Smooth muscle cell (in vitro differentiated cells): ENCODE results near the gene TRIM44. TPM values are rescaled to one million over a fixed set of nuclear protein-coding genes. Genes with fewer than 3 reads are reported as not detected.
"Not testable (repeated sequence)": the region's sequence is repeated elsewhere in the genome, so short reads cannot be mapped to it uniquely, and the experiment has no call there.

Experiments used
- DNase-seq: peaks from one replicate; lab custom pipeline; 2025; ENCODE audit not compliant: unreplicated experiment; lab: John Stamatoyannopoulos, UW
- H2AFZ ChIP-seq: fragments of 200-600 bp; sonication (generic); 2 replicates; pipeline ENCODE4 v1.6.0; 2016; ENCODE audit warnings: antibody characterized with exemption, low read depth, mild to moderate bottlenecking
- H3F3A ChIP-seq: fragments of 200-600 bp; sonication (generic); 2 replicates; pipeline ENCODE4 v1.6.0; 2017; ENCODE audit warnings: antibody characterized with exemption, low read depth
- H3K27ac ChIP-seq: fragments of 200-600 bp; sonication (generic); 2 replicates; pipeline ENCODE4 v1.5.1; 2016; ENCODE audit warnings: low read depth, mild to moderate bottlenecking
- H3K27me3 ChIP-seq: fragments of 200-600 bp; sonication (generic); 2 replicates; pipeline ENCODE4 v1.6.1; 2016; ENCODE audit warnings: low read depth, mild to moderate bottlenecking
- H3K36me3 ChIP-seq: fragments of 200-600 bp; sonication (generic); 2 replicates; pipeline ENCODE4 v1.5.1; 2016; ENCODE audit warnings: low read depth
- H3K4me1 ChIP-seq: fragments of 200-600 bp; sonication (generic); 2 replicates; pipeline ENCODE4 v1.5.1; 2016; ENCODE audit warnings: low read depth
- H3K4me2 ChIP-seq: fragments of 200-600 bp; sonication (generic); 2 replicates; pipeline ENCODE4 v1.6.0; 2016; ENCODE audit warnings: mild to moderate bottlenecking
- H3K4me3 ChIP-seq: fragments of 200-600 bp; sonication (generic); 2 replicates; pipeline ENCODE4 v1.5.1; 2016; ENCODE audit warnings: mild to moderate bottlenecking
- H3K79me2 ChIP-seq: fragments of 200-600 bp; sonication (generic); 2 replicates; pipeline ENCODE4 v1.6.0; 2016; ENCODE audit warnings: low read depth, mild to moderate bottlenecking
- H3K9ac ChIP-seq: fragments of 200-600 bp; sonication (generic); 2 replicates; pipeline ENCODE4 v1.6.0; 2016; ENCODE audit warnings: low read depth
- H3K9me3 ChIP-seq: fragments of 200-600 bp; sonication (generic); replicated peaks from 2 replicates; pipeline ENCODE4 v1.5.1; 2016; ENCODE audit warnings: low read depth
- H4K20me1 ChIP-seq: fragments of 200-600 bp; sonication (generic); 2 replicates; pipeline ENCODE4 v1.6.0; 2016; ENCODE audit warnings: low read depth
- WGBS: methylation state at CpG from one replicate; pipeline ENCODE4 v1.1.7; 2016; ENCODE audit warnings: low lambda C conversion rate; 5-methylcytosine and 5-hydroxymethylcytosine counted together
- polyA plus RNA-seq: library from polyadenylated mRNA; unstranded; fragments of >200 nt; fragmentation: Nextera tagmentation; extraction: Ambion mirVana; gene quantifications from 2 replicates; pipeline ENCODE4 v1.2.1, GENCODE V29; 2016
- total RNA-seq: library from RNA; depleted of rRNA; stranded (reverse); fragments of >200 nt; gene quantifications from 2 replicates; pipeline ENCODE4 v1.2.3, GENCODE V29; 2014
- TF ChIP-seq, protein P1 (sequence below): fragments of 200-600 bp; sonication (generic); IDR thresholded peaks from 2 replicates; pipeline ENCODE4 v1.5.1; 2017; ENCODE audit warnings: borderline replicate concordance, mild to moderate bottlenecking, antibody characterized with exemption; ENCODE audit not compliant: insufficient read depth, poor library complexity, severe bottlenecking

TRIM44 gene
- total and polyA plus RNA-seq, 2 experiments from 2014 or later, result 20.9 to 32.9 TPM

DNA sequence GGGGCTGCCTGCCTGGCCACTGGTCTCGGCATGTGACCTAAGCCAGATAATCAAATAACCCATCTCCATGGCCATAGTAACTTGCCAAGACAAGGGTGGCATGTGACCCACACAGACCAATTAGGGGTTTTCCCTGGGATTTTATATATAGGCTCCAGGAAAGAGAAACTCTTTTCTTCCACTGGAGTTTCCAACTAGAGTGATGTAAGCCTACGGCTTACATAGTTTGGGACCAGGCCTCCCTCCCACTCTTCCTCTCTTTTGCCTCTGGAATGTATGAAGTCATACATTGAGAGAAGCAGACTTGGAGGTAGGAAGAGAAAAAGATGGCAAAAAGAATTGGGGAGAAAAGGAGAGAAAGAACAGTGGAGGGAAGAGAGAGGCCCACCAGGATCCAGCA is 196.7 kb downstream of the TRIM44 start:
- TF ChIP-seq, protein P1, sequence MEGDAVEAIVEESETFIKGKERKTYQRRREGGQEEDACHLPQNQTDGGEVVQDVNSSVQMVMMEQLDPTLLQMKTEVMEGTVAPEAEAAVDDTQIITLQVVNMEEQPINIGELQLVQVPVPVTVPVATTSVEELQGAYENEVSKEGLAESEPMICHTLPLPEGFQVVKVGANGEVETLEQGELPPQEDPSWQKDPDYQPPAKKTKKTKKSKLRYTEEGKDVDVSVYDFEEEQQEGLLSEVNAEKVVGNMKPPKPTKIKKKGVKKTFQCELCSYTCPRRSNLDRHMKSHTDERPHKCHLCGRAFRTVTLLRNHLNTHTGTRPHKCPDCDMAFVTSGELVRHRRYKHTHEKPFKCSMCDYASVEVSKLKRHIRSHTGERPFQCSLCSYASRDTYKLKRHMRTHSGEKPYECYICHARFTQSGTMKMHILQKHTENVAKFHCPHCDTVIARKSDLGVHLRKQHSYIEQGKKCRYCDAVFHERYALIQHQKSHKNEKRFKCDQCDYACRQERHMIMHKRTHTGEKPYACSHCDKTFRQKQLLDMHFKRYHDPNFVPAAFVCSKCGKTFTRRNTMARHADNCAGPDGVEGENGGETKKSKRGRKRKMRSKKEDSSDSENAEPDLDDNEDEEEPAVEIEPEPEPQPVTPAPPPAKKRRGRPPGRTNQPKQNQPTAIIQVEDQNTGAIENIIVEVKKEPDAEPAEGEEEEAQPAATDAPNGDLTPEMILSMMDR, result no peak
- no peak for DNase-seq
- no peaks in the 10 kb centered on the region for H3F3A ChIP-seq
- no peaks in the 10 kb centered on the region for H4K20me1 ChIP-seq
- H3K4me1 ChIP-seq, result no peaks in the 10 kb centered on the region
- H3K36me3 ChIP-seq, result no peaks in the 10 kb centered on the region
- no peak overlapping the region for H2AFZ ChIP-seq
- H3K4me3 ChIP-seq, result no peak overlapping the region
- no peak overlapping the region for H3K9ac ChIP-seq
- H3K4me2 ChIP-seq, result no peak overlapping the region
- H3K79me2 ChIP-seq, result no peaks in the 10 kb centered on the region
- no peaks in the 10 kb centered on the region for H3K27me3 ChIP-seq
- WGBS, result 57% methylated on average over 2 of the region's 2 CpGs
- H3K27ac ChIP-seq, result no peak overlapping the region
- H3K9me3 ChIP-seq, result no peaks in the 10 kb centered on the region

- not testable (repeated sequence) for H3K36me3 ChIP-seq, H3K9me3 ChIP-seq, H3K27me3 ChIP-seq, H3K4me1 ChIP-seq, H3K27ac ChIP-seq, H3K79me2 ChIP-seq, H3K4me3 ChIP-seq, H3K4me2 ChIP-seq, H3F3A ChIP-seq, H4K20me1 ChIP-seq, H3K9ac ChIP-seq, DNase-seq, H2AFZ ChIP-seq
- 94% methylated on average over 3 of the region's 3 CpGs for WGBS
Observed at GRCh38 chr11:35860194-35860593, 197.6 kb downstream of the TRIM44 start.

GRCh38 chr11:35861191-35861590 is 198.6 kb downstream of the TRIM44 start:
- Histone ChIP-seq H3F3A (no peaks in the 10 kb centered on the region), H3K27me3 (no peaks in the 10 kb centered on the region), H3K36me3 (no peaks in the 10 kb centered on the region), H3K4me3 (no peak overlapping the region), H2AFZ (no peak overlapping the region), H3K4me2 (no peak overlapping the region), H3K27ac (no peak overlapping the region), H3K9me3 (no peaks in the 10 kb centered on the region), H3K79me2 (no peaks in the 10 kb centered on the region), H4K20me1 (no peaks in the 10 kb centered on the region), H3K4me1 (no peaks in the 10 kb centered on the region), H3K9ac (no peak overlapping the region)
- TF ChIP-seq, protein P1, result no peak
- 97% methylated on average over 11 of the region's 15 CpGs for WGBS
- no peak for DNase-seq

GRCh38 chr11:35862666-35863065 is 200.1 kb downstream of the TRIM44 start:
- Histone ChIP-seq H3K27me3 (no peaks in the 10 kb centered on the region), H3K27ac (no peak overlapping the region), H3F3A (no peaks in the 10 kb centered on the region), H2AFZ (no peak overlapping the region), H4K20me1 (no peaks in the 10 kb centered on the region), H3K9me3 (no peaks in the 10 kb centered on the region), H3K36me3 (no peaks in the 10 kb centered on the region), H3K4me3 (no peak overlapping the region), H3K4me1 (no peaks in the 10 kb centered on the region), H3K4me2 (no peak overlapping the region), H3K79me2 (no peaks in the 10 kb centered on the region), H3K9ac (no peak overlapping the region)
- 70% methylated on average over 3 of the region's 3 CpGs for WGBS
- no peak for DNase-seq
- TF ChIP-seq, protein P1, result no peak
